GM19043 (cell line): ENCODE data around the gene MORC3.
A peak's percentile ranks its signal among the peaks of the same experiment; 100 is the strongest.
"Not testable (repeated sequence)": the region's sequence is repeated elsewhere in the genome, so short reads cannot be mapped to it uniquely, and the experiment has no call there.

Experiments
- ATAC-seq: cut with Tn5 transposase; IDR thresholded peaks from one replicate; pipeline ENCODE4 v1.9.1; 2021; ENCODE audit warnings: low read depth; ENCODE audit not compliant: unreplicated experiment

The MORC3 gene

DNA sequence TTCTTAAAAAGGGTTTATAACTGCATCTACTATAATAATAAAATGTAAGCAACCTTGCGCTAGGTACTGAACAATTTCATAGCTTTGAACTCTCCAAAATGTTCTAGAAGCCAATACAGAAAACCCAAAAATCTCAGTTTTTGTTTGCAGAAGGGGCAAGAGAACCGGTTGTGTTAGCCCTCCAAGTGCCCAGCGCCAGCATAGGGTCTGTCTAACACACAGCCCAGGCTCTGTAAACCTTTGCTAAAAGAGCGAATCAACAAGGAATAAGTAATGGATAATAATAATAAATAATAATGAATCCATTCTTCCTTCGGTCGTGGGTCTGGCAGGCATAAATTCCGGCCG is 64.9 kb downstream of the MORC3 start:
- peak; percentile 20 for ATAC-seq

DNA sequence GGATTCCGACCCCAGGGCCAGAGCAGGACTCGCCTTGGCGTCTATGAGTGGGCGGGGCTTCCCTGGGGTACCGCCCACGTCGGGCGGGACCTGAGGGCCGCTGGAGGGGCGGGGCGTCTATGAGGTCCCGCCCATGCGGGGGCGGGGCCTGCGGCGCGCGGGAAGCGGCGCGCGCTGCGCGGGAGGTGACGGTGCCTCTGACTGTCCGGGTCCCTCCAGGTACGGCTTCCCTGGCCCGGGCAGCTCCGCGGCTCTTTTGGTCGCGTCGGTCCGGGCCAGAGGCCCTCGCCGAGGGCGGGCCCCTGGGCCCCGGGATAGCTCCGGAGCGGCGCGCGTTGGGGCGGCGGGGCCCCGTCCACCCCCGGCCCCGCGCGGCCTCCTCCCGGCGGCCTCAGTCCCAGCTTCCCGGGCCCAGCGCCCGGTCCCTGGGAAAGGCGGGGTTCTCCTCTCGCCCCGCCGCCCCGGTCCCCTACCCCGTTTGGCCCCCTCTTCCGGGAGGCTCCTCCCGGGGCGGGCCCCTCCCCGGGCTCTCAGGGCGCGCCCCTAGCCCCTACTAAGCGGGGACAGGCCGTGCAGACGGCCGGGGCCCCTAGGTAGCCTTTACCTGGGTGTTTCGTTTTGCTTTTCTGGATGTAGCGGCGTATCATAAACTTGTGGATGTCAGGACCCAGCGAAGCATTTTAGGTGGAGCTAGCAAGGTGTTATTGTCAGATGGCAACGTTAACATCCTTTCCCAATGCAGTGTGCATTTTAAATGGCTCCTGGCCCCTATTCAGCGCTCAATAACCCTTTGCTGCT is 65.4 kb downstream of the MORC3 start, which contains the start of gene CHAF1B:
TSS of gene CHAF1B (plus strand) at position 160 of the 798 bp plus-strand sequence. CDS start 745 bp downstream, outside the sequence.
- ATAC-seq: peak; percentile 93

DNA sequence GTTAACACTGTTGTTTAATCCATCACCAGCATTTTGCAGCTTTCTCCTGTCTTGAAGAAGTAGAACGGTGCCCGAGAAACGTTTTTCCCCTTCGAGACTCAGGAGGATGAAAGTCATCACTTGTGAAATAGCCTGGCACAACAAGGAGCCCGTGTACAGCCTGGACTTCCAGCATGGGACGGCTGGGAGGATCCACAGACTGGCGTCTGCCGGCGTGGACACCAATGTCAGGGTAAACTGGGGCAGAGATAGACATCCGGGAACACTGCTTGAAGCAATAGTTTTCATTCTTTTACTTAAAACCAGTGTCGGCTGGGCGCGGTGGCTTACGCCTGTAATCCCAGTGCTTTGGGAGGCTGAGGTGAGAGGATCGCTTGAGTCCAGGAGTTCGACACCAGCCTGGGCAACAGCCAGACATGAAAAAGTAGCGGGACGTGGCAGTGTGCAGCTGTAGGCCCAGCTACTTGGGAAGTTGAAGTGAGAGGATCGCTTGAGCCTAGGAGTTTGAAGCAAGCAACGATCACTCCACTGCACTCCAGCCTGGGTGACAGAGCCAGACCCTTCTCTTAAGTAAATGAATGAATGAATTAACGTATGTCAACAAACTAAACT is 66.1 kb downstream of the MORC3 start:
- ATAC-seq: no peak

DNA sequence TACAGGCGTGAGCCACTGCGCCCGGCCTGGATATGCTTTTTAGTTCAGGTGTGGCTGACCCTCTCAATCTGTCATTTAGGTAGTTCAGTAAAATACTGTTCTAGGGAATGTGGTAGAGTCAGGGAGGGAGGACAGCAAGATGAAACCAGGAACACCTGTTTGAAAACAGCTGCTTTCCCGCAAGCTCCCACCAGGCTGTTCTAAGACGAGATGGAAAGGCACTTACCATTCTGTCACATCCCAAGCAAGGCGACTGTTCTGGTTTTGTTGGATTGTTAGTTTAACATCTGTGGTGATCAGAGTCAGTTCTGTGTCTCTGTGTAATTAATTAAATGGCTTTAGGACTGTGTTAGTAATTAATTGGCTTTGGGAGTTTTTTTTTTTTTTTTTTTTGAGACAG is 68.1 kb downstream of the MORC3 start:
- ATAC-seq: no peak

DNA sequence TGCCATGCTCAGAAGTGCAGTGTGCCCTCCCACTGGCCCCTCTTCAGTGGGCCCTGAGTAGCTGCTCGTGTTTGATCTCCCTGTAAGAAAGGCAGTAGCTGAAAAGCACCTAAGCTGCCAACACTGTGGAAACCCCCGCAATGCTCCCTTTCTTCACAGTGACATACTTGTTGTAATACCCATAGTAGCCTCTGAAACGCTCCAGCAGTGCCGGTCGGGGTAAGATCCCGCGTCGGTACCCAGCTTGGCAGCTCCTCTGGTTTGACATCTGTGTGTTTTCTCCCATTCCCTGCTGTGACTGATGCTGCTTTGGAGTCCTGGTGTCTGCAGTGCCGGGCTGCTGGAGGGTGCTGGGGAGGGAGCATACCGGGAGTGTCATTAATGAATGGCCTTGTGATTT is 68.8 kb downstream of the MORC3 start:
- ATAC-seq: no peak

DNA sequence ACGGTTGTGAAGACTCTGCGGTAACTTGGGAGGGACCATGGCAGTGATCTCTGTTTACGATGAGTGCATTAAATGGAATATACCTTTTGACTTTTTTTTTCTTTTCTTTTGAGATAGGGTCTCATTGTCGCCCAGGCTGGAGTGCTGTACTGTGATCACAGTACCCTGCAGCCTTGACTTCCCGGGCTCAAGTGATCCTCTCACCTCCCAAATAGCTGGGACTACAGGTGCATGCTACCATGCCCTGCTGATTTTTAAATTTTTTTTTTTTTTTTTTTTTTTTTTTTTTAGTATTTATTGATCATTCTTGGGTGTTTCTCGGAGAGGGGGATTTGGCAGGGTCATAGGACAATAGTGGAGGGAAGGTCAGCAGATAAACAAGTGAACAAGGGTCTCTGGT is 71.7 kb downstream of the MORC3 start:
- not testable (repeated sequence) for ATAC-seq

DNA sequence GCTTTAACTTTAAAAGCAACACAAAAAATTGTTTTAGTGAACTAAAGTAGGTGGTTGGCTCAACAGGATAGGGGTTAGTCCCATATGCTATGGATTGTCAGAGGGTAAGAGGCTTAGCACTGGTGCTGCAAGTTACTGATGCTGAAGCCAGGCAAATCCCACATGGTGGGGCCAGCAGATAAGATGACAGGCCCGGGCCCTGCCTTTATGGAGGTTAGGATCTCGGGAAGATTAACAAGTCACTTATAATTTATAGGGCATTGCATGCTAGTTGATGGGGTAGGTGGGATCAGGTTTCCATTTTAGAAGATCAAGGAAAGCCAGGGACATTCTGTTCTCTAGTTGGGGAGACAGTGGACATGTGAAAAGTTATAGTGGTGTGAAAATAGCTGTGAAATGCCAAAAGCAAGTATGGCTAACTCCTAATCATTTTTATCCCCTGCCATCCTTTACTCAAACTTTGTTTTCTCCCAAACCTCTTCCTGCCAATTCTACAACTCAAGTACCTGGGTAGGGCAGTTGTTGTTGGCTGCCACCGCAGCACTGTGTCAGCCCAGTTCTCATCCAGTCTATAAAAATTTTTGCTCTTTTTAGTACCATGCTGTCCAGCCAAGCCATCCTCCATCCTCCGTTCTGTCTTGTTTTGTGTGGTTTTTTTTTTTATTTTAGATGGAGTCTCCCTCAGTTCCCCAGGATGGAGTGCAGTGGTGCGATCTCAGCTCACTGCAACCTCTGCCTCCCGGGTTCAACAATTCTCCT is 75.5 kb downstream of the MORC3 start:
- ATAC-seq: no peak

DNA sequence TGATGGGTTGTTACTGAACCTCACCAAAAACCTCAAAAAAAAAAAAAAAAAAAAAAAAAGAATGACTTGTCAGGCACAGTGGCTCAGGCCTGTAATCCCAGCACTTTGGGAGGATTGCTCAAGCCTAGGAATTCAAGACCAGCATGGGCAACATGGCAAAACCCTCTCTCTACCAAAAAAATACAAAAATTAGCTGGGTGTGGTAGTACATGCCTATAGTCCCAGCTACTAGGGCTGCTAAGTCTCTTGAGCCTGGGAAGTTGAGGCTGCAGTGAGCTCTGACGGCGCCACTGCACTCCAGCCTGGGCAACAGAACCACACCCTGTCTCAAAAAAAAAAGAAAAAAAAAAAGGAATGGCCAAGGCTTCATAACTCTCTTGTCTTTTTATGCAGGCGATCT is 76.3 kb downstream of the MORC3 start:
- ATAC-seq: no peak

DNA sequence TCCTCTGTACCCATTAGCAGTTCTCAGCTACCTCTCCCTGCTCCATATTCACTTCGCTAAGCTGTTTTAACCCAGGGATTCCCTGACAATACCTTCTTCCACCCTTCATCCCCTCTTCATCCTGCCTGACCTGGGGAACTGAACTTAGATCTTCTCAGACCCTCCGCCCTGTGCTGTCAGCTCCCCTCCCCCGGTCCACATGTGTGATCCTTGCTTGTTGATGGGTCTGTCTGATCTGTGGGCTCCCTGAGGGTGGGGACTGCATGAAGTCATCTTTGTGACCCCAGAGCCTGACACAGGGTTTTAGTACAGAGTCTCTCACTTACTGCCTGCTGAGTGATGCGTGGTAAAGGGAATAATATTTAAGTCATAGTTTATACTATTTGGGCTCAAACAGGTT is 77.0 kb downstream of the MORC3 start:
- ATAC-seq: no peak

DNA sequence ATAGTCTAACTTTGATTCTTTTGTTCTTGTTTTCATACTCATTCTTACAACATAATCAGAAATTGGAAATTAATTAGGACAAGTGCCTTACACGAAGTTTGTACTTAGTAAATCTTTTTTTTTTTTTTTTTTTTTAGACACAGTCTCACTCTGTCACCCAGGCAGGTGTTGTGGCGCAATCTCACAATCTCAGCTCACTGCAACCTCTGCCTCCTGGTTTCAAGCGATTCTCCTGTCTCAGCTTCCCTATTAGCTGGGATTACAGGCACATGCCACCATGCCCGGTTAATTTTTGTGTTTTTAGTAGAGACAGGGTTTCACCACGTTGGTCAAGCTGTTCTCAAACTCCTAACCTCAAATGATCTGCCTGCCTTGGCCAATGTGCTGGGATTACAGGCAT is 77.6 kb downstream of the MORC3 start:
- ATAC-seq: no peak

DNA sequence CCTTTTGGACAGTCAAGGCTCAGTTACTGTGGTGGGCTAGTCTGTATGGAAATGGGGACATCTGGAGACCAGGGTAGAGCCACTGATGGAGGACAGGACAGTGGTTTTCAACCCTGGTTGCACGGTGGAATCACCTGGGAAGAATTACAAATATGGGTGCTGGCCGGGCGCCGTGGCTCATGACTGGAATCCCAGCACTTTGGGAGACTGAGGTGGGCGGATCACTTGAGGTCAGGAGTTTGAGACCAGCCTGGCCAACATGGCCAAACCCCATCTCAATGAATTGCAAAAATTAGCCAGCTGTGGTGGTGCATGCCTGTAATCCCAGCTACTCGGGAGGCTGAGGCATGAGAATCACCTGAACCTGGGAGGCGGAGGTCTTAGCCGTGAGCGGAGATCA is 79.7 kb downstream of the MORC3 start:
- not testable (repeated sequence) for ATAC-seq

DNA sequence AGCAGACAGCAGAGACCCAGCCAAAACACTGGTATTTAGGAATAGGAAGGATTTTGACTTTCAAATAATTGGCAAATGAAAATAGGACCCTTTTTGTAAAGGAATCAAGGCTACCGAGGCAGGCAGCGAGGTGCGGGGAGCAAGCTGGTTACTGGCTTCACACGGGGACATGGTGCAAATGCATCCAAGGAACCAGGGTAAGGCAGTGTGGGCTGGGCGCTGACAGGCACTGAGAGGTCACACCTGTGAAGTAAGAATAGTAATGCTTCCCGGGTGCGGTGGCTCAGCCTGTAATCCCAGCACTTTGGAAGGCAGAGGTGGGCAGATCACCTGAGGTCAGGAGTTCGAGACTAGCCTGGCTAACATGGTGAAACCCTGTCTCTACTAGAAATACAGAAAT is 80.7 kb downstream of the MORC3 start:
- no peak for ATAC-seq

DNA sequence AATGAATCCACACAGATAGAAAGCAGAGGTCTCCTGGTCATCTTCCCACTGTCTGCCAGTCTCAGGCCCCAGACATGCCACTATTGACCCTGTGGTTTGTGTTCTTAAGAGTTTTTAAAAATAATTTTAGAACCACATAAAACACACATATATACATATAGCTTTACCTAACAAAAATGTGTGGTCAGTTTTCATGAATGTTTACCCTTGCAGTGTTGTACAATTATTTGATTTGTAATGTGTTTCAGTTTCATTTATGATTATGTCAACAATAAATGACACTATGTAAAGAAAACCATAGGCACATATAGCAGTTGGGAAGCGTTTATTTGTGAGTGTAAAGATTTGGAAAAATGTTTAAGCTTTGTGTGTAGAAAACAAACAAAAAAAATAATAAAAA is 82.3 kb downstream of the MORC3 start:
- no peak for ATAC-seq

DNA sequence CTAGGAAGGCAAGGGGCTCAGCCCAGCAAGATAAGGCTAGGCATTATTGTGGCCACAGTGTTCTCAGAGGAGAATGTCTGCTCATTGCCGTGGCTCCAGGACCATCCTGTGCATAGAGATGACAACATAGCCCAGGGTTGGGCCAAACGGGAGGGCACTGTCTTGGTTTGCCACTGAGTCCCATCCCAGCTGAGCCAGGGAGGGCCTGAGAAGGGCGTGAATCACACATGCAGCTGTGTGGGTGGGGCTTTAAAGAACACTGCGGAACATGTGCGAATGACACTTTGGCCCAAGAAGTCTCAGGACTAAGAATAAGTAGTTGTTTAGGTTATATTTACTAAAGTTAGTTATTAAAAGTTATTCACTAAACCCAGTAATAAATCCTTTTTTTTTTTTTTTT is 83.7 kb downstream of the MORC3 start:
- ATAC-seq: no peak

DNA sequence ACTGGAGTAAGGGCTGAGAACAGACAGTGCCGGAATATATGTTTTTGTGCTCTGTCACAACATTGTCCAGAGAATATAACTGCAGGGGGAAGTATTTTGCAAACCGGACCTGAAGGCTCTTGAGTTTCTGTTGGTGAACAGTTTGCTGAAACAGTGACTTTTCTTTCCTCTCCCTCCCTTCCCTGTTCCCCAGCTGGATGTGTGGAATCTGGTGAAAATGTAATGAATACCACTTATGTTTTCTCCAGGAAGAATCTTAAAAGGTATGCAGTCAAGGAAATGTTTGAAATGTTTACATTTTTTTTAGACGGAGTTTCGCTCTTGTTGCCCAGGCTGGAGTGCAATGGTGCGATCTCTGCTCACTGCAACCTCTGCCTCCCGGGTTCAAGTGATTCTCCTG is 88.6 kb downstream of the MORC3 start:
- no peak for ATAC-seq

DNA sequence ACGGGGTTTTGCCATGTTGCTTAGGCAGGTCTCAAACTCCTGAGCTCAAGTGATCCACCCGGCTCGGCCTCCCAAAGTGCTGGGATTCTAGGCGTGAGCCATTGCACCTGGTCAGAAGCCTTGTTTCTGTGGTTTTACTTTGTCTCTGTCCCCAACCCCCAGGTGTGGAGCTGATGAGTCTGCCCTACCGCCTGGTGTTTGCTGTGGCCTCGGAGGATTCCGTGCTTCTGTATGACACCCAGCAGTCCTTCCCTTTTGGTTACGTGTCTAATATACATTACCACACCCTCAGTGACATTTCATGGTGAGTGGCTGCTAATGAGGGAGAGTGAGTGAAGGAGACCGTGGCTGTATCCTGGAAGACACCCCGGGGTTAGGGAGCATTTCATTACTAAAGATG is 91.3 kb downstream of the MORC3 start:
- no peak for ATAC-seq

DNA sequence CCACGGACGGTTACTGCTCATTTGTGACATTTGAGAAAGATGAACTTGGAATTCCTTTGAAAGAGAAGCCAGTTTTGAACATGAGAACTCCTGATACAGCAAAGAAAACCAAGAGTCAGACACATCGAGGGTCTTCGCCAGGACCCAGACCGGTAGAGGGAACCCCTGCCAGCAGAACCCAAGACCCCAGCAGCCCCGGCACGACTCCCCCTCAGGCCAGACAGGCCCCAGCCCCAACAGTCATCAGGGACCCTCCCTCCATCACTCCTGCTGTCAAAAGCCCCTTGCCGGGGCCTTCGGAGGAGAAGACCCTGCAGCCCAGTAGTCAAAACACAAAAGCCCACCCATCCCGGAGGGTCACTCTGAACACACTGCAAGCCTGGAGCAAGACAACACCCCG is 92.9 kb downstream of the MORC3 start:
- no peak for ATAC-seq

DNA sequence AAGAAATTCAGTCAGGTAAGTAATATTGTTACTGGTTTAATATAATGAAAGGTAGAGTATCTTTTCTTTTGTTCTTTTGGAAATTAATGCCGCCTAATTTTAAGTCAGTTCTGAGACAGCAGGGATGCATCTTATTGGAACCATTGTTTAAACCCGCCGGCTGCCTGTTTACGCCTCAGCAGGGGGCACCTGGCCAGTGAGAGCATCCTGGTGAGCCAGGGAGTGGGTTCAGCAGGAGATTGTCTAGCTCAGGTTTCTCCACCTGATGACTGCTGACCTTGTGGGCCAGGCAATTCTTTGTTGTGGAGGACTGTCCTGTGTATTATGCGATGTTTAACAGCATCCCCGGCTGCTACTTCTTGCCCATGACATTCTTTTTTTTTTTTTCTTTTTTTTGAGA is 95.4 kb downstream of the MORC3 start:
- ATAC-seq: no peak

DNA sequence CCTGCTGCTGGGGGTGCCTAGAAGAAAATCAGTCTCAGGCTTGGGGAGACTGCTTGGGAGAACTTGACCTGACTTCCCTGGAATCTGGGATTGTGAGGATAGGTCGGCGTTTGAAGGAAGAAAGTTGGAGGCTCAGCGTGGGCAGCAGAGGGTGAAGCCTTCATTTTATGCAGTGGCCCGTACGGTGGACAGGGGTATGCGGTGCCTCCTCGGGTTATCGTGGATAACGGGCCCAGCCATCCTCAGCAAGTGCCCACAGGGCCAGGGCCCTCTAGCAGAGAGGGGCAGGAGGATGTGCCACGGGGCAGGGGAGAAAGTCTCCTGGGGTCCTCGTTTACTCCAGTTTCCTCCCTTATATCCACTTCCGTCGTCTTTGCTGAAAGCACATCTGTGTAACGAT is 99.2 kb downstream of the MORC3 start:
- no peak for ATAC-seq

DNA sequence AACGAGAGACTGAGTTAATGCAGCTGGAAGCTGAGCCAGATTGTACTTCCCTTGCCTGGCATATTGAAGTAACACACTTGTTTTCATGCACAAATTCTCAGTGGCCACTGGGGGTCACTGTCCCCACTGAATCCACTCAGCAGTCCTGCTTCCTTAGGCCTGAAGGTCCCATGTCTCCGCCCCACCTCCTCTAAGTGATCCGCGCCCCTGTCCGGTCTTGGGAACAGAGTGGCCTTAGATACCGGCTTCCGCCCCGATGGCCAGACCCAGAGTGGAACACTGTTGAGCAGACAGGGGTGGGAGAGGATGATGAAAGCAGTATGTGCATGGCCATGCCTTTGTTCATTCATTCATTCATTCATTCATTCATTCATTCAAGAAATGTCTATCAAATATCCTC is 100.0 kb downstream of the MORC3 start:
- ATAC-seq: no peak

DNA sequence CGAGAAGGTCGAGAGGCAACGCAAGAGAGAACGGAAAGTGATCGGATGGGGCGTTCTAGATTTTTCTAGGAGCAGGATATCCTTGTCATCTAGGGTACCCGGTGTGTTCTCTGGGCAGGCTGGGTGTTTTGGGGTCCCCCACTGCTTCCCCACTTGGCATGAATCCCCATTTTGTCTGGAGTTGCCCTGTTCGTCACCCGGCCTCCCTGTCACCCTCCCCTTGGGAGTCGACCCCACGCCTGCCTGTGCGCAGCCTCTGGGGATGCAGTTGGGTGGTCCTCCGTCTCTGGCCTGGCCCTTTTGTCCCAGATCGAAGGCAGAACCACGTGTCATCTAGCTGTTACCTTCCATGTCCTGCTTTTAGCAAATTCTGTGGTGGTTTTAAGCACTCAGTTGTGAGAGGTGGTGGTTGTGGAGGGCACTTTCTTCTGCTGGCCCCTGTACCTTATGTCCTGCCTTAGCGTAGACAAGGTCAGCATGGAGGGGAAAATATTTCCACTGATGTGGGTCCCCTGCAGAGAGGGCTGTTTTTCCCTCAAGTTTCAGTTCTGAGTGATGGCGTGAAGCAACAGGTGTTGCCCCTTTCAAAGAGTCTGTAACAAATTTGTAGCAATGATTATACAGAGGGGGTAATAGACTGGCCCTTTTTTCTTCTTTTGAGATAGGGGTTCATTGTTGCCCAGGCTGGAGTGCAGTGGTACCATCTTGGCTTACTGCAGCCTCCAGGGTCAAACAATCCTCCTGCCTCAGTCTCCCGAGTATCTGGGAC is 100.8 kb downstream of the MORC3 start:
- ATAC-seq: no peak
